Esophagus squamous epithelium (tissue), 5 donors: ENCODE data around the gene CEPT1. TPM values are rescaled to one million over a fixed set of nuclear protein-coding genes. Genes with fewer than 3 reads are reported as not detected.

ENCODE experiments used
- DNase-seq: peaks from one replicate; lab custom pipeline; 2025; lab: John Stamatoyannopoulos, UW
- H3K27ac ChIP-seq, 4 donors: fragments of 200-600 bp; sonication (generic); one replicate each; pipeline ENCODE4 v1.5.1; 2016 to 2019; ENCODE audit warnings: mild to moderate bottlenecking in 1 of 4
- H3K27me3 ChIP-seq, 4 donors: fragments of 200-600 bp; sonication (generic); 1 replicate in 3 of 4; 2 replicates in 1 of 4; pipeline versions ENCODE4 v1.5.1 to v1.6.0; 2017 to 2021; ENCODE audit warnings: antibody characterized with exemption in 1 of 4
- H3K36me3 ChIP-seq, 3 donors: fragments of 200-600 bp; sonication (generic); one replicate each; pipeline ENCODE4 v1.5.1; 2016 to 2019
- H3K4me1 ChIP-seq, 3 donors: fragments of 200-600 bp; sonication (generic); one replicate each; pipeline ENCODE4 v1.5.1; 2017 to 2019
- H3K4me3 ChIP-seq, 4 donors: fragments of 200-600 bp; sonication (generic); 1 replicate in 3 of 4; 2 replicates in 1 of 4; pipeline ENCODE4 v1.5.1; 2016 to 2019; ENCODE audit warnings: mild to moderate bottlenecking in 2 of 4, moderate library complexity in 1 of 4
- H3K9me3 ChIP-seq, 3 donors: fragments of 200-600 bp; sonication (generic); one replicate each; pipeline ENCODE4 v1.5.1; 2016 to 2019
- CTCF ChIP-seq, 6 experiments: fragments of 450-650 bp in 4 of 6; fragments of 200-600 bp in 2 of 6; sonication (generic) in 2 of 6; IDR thresholded peaks; one replicate each; pipeline ENCODE4 v1.5.1; 2016 to 2019; ENCODE audit warnings: antibody characterized with exemption in 6 of 6, mild to moderate bottlenecking in 4 of 6, moderate library complexity in 4 of 6
- POLR2A ChIP-seq, 4 donors: fragments of 450-650 bp; IDR thresholded peaks; one replicate each; pipeline ENCODE4 v1.6.1; 2017; ENCODE audit warnings: antibody characterized with exemption in 4 of 4, mild to moderate bottlenecking in 4 of 4, moderate library complexity in 3 of 4
- WGBS, 2 donors: methylation state at CpG; one replicate each; pipeline ENCODE4 v1.1.5; 2018; 5-methylcytosine and 5-hydroxymethylcytosine counted together
- intact Hi-C: fragments of 100-400 bp; cut with DNase I; formaldehyde crosslinking; loops from one replicate; pipeline ENCODE4 v1.15.0; 2022
- total RNA-seq, 4 donors: library from RNA; depleted of rRNA; stranded (reverse); fragments of >200 nt; gene quantifications; one replicate each; pipeline ENCODE4 v1.1.0, GENCODE V29; 2016
- donor health status: DM: yes; HTN: yes; CAD: no.

The CEPT1 gene
- total RNA-seq, 4 donors from 2014 or later = 21.4 to 32.4 (median 26.8) TPM

GRCh38 chr1:111192658-111193519 is 52.9 kb downstream of the CEPT1 start:
- no peak for DNase-seq
- intact Hi-C loops = loop anchor here (10.0 kb wide), 1 partner anchor 48 kb away; the partner anchor contains the start of genes CEPT1 and DRAM2
- peaks cover 4 to 88% (median 17%) of the 10 kb centered on the region in 3 donors for H3K36me3 ChIP-seq
- no peaks in the 10 kb centered on the region for H3K27me3 ChIP-seq
- no peak for TF ChIP-seq CTCF (IDR thresholded peaks at IDR 0.05)
- no peak for TF ChIP-seq POLR2A (IDR thresholded peaks at IDR 0.05)
- peak overlapping the region; percentile 66 to 85 (median 78) for H3K27ac ChIP-seq
- 16 to 20% methylated on average over 10 of the region's 10 CpGs for WGBS, 2 donors
- H3K9me3 ChIP-seq = no peaks in the 10 kb centered on the region
- peaks cover 29 to 79% (median 44%) of the 10 kb centered on the region in 3 donors for H3K4me1 ChIP-seq
- no peak overlapping the region for H3K4me3 ChIP-seq

- Histone ChIP-seq H3K27me3 (no peaks in the 10 kb centered on the region), H3K27ac (peak overlapping the region; percentile 66 to 85 (median 78)), H3K36me3 (peaks cover 4 to 88% (median 13%) of the 10 kb centered on the region in 3 donors), H3K4me3 (no peak overlapping the region), H3K4me1 (peaks cover 29 to 89% (median 44%) of the 10 kb centered on the region in 3 donors), H3K9me3 (no peaks in the 10 kb centered on the region)
- intact Hi-C loops = loop anchor here (10.0 kb wide), 1 partner anchor 49 kb away; the partner anchor contains the start of genes CEPT1 and DRAM2
- no peak for DNase-seq
- 92 to 93% methylated on average over 3 of the region's 3 CpGs for whole genome bisulfite sequencing, 2 donors
- TF ChIP-seq CTCF (IDR thresholded peaks at IDR 0.05) (no peak), POLR2A (IDR thresholded peaks at IDR 0.05) (no peak)
Observed at GRCh38 chr1:111193712-111194480, 53.9 kb downstream of the CEPT1 start.

GRCh38 chr1:111195002-111195684 is 55.1 kb downstream of the CEPT1 start:
- Histone ChIP-seq H3K9me3 (no peaks in the 10 kb centered on the region), H3K27ac (peak overlapping the region in 2 of 4 donors; percentile 76 to 81), H3K4me1 (peaks cover 29 to 100% (median 47%) of the 10 kb centered on the region in 3 donors), H3K4me3 (no peak overlapping the region), H3K27me3 (no peaks in the 10 kb centered on the region), H3K36me3 (peaks cover 4 to 84% (median 13%) of the 10 kb centered on the region in 3 donors)
- intact Hi-C loops = loop anchor here (10.0 kb wide), 1 partner anchor 50 kb away; the partner anchor contains the start of genes CEPT1 and DRAM2
- no peak for DNase-seq
- 79 to 86% methylated on average over 4 of the region's 4 CpGs for WGBS, 2 donors
- TF ChIP-seq POLR2A (IDR thresholded peaks at IDR 0.05) (no peak), CTCF (IDR thresholded peaks at IDR 0.05) (no peak)

GRCh38 chr1:111196213-111196612 is 56.2 kb downstream of the CEPT1 start:
- intact Hi-C loops = loop anchor here (10.0 kb wide), 1 partner anchor 51 kb away; the partner anchor contains the start of genes CEPT1 and DRAM2
- Histone ChIP-seq H3K4me1 (peaks cover 39 to 100% (median 49%) of the 10 kb centered on the region in 3 donors), H3K36me3 (peaks cover 4 to 74% (median 13%) of the 10 kb centered on the region in 3 donors)

More at GRCh38 chr1:111196213-111196612, 56.2 kb downstream of the CEPT1 start:
- 89 to 90% methylated on average over 1 to 2 of the region's 2 CpGs for WGBS, 2 donors
- DNase-seq = no peak
- H3K4me3 ChIP-seq = no peak overlapping the region
- H3K9me3 ChIP-seq = no peaks in the 10 kb centered on the region
- TF ChIP-seq CTCF (IDR thresholded peaks at IDR 0.05) (no peak), POLR2A (IDR thresholded peaks at IDR 0.05) (no peak)
- no peak overlapping the region for H3K27ac ChIP-seq
- H3K27me3 ChIP-seq = no peaks in the 10 kb centered on the region
